Fibroblast of lung (primary cell): ENCODE results near the gene ODAD3. TPM values are rescaled to one million over a fixed set of nuclear protein-coding genes. Genes with fewer than 3 reads are reported as not detected.

Experiments used
- DNase-seq, 2 donors: peaks; one replicate each; pipeline versions ENCODE4 v3.0.0 to v3.0.0-alpha.2; 2010; ENCODE audit warnings: low read depth in 2 of 2
- H2AFZ ChIP-seq: 2 replicates; pipeline ENCODE4 v1.5.1; 2012; ENCODE audit warnings: low read length, control low read depth, inconsistent platforms
- H3K27ac ChIP-seq: 2 replicates; pipeline ENCODE4 v1.5.1; 2011; ENCODE audit warnings: low read length, control low read depth; ENCODE audit not compliant: insufficient read depth
- H3K27me3 ChIP-seq: 2 replicates; pipeline ENCODE4 v1.5.1; 2011; ENCODE audit warnings: mild to moderate bottlenecking, low read length; ENCODE audit not compliant: control insufficient read depth, insufficient read depth
- H3K36me3 ChIP-seq: 2 replicates; pipeline ENCODE4 v1.5.1; 2011; ENCODE audit warnings: low read length; ENCODE audit not compliant: control insufficient read depth, insufficient read depth
- H3K4me1 ChIP-seq: 2 replicates; pipeline ENCODE4 v1.5.1; 2011; ENCODE audit warnings: low read length; ENCODE audit not compliant: control insufficient read depth, insufficient read depth; ENCODE audit errors: extremely low read depth
- H3K4me2 ChIP-seq: 2 replicates; pipeline ENCODE4 v1.5.1; 2011; ENCODE audit warnings: low read length, control low read depth; ENCODE audit not compliant: insufficient read depth; ENCODE audit errors: extremely low read depth
- H3K4me3 ChIP-seq, 4 experiments: fragments of 200-600 bp in 1 of 4; sonication (generic) in 1 of 4; replicated peaks in 1 of 4; 2 replicates each; pipeline ENCODE4 v1.5.1; 2011 to 2016; ENCODE audit warnings: low read length in 4 of 4, low read depth in 3 of 4, mild to moderate bottlenecking in 3 of 4, control low read depth in 2 of 4, inconsistent platforms in 1 of 4, mixed read lengths in 1 of 4; ENCODE audit not compliant: insufficient read depth in 1 of 4; ENCODE audit errors: control extremely low read depth in 1 of 4
- H3K79me2 ChIP-seq: 2 replicates; pipeline ENCODE4 v1.5.1; 2012; ENCODE audit warnings: mild to moderate bottlenecking, low read length, inconsistent platforms; ENCODE audit not compliant: control insufficient read depth, insufficient read depth
- H3K9ac ChIP-seq: 2 replicates; pipeline ENCODE4 v1.5.1; 2011; ENCODE audit warnings: mild to moderate bottlenecking, low read length, control low read depth; ENCODE audit not compliant: insufficient read depth
- H3K9me3 ChIP-seq: 2 replicates; pipeline ENCODE4 v1.5.1; 2012; ENCODE audit warnings: low read depth, low read length; ENCODE audit not compliant: control insufficient read depth, insufficient read depth
- H4K20me1 ChIP-seq: 2 replicates; pipeline ENCODE4 v1.5.1; 2011; ENCODE audit warnings: low read length; ENCODE audit not compliant: control insufficient read depth, insufficient read depth; ENCODE audit errors: extremely low read depth
- CTCF ChIP-seq, 2 donors: IDR thresholded peaks in 1 of 2; conservative IDR thresholded peaks in 1 of 2; 1 replicate in 1 of 2; 2 replicates in 1 of 2; pipeline ENCODE4 v1.5.1; 2011 to 2012; ENCODE audit warnings: low read length in 2 of 2, control low read depth in 1 of 2, inconsistent platforms in 1 of 2, low read depth in 1 of 2, mild to moderate bottlenecking in 1 of 2
- EZH2 ChIP-seq: IDR thresholded peaks from 2 replicates; pipeline ENCODE4 v1.5.1; 2012; ENCODE audit warnings: low read length, control low read depth, mild to moderate bottlenecking; ENCODE audit errors: missing control alignments
- polyA plus RNA-seq, 2 donors: library from polyadenylated mRNA; depleted of rRNA in 1 of 2; stranded (reverse) in 1 of 2; unstranded in 1 of 2; fragments of >200 nt; gene quantifications; 2 replicates each; pipeline ENCODE4 v1.2.1, GENCODE V29; 2011 to 2012; ENCODE audit warnings: missing spikeins in 1 of 2
- total RNA-seq: library from RNA; depleted of rRNA; stranded (reverse); fragments of >200 nt; gene quantifications from 2 replicates; pipeline ENCODE4 v1.2.1, GENCODE V29; 2014

Gene ODAD3
- total and polyA plus RNA-seq, 2 donors (not counting 1 experiment from before 2014, with no cell fraction given), result 0.32 to 0.66 TPM

DNA sequence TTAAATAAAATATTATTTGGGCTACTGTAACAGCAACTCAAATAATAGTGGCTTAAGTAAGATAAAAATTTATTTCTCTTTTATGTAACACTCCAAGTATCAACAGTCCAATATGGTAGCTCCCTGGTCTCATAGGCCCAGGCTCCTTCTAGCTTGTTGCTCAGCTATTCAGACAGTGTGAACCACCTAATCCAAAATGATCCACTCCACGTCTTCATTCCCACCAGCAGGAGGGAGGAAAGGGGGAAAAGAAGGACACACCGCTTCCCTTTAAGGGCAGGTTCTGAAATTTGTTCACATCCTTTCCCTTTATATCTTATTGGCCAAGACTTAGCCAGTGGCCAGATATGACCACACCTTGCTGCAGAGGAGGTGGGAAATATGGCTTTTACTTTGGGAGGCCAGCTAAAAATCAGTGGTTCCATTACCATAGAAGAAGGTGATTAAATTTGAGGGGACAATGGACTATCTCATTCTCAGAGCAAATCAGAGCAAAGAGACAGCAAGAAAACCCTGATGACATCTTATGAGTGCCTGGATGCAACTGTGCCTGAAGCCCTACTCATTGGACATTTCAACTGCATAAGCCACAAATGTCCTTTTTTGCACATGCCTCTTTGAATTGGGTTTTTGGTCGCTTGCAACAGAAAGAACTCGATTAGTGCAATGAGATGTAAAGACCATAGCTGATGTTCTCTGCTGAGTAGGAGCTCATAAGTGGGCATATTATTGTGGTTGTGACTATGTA lies 43.8 kb downstream of the ODAD3 start:
- Histone ChIP-seq H4K20me1 (no peaks in the 10 kb centered on the region), H3K27me3 (no peaks in the 10 kb centered on the region), H3K9me3 (no peaks in the 10 kb centered on the region), H3K9ac (no peak overlapping the region), H3K79me2 (no peaks in the 10 kb centered on the region), H3K27ac (no peak overlapping the region), H3K4me2 (no peak overlapping the region), H3K36me3 (no peaks in the 10 kb centered on the region), H2AFZ (no peak overlapping the region), H3K4me3 (no peak overlapping the region), H3K4me1 (no peaks in the 10 kb centered on the region)
- no peak for TF ChIP-seq EZH2
- no peak for TF ChIP-seq CTCF (conservative IDR thresholded peaks at IDR 0.05 in 1 of 2, IDR thresholded peaks at IDR 0.05 in 1 of 2; ENCODE audit: low read depth in 1 of 2, low read length in 2 of 2)
- DNase-seq, result no peak

GRCh38 chr19:11390359-11390758 lies 44.6 kb downstream of the ODAD3 start:
- Histone ChIP-seq H3K4me2 (no peak overlapping the region), H3K27me3 (no peaks in the 10 kb centered on the region), H3K79me2 (no peaks in the 10 kb centered on the region), H3K4me3 (no peak overlapping the region), H2AFZ (no peak overlapping the region), H3K27ac (no peak overlapping the region), H3K9me3 (no peaks in the 10 kb centered on the region), H4K20me1 (no peaks in the 10 kb centered on the region), H3K4me1 (no peaks in the 10 kb centered on the region), H3K36me3 (no peaks in the 10 kb centered on the region), H3K9ac (no peak overlapping the region)
- TF ChIP-seq CTCF (conservative IDR thresholded peaks at IDR 0.05 in 1 of 2, IDR thresholded peaks at IDR 0.05 in 1 of 2; ENCODE audit: low read depth in 1 of 2, low read length in 2 of 2), result no peak
- no peak for TF ChIP-seq EZH2
- no peak for DNase-seq

DNA sequence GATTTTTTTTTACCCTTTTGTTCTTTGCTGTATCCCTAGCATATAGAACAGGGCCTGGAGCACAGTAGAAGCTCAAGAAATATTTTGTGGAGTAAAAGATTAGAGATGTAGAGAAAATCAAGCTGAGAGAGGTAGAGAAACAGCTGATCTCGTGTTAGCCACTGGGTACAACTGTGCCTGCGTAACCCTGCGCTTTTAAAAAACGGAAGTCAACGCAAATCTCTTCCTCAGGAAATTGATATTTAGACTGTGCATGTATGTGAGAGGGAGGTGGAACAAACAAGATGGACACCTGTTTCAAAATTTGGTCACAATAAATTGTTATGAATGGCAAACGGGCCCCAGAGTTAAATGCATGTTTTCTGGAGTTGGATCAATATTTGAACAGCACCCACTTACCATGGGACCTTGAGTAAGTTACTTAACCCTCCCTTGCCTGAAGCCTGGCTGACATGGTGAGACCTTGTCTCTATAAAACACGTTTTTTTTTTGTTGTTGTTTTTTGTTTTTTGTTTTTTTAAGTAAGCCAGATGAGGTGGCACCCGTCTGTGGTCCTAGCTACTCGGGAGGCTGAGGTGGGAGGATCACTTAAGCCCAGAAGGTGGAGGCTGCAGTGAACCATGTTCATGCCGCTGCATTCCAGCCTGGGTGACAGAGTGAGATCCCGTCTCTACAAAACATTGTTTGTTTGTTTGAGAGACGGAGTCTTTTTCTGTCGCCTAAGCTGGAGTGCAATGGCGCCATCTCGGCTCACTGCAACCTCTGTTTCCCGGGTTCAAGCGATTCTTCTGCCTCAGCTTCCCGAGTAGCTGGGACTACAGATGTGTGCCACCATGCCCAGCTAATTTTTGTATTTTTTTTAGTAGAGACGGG lies 47.5 kb downstream of the ODAD3 start:
- H3K4me2 ChIP-seq, result no peak overlapping the region
- H3K4me1 ChIP-seq, result no peaks in the 10 kb centered on the region
- TF ChIP-seq CTCF (conservative IDR thresholded peaks at IDR 0.05 in 1 of 2, IDR thresholded peaks at IDR 0.05 in 1 of 2; ENCODE audit: low read depth in 1 of 2, low read length in 2 of 2), result no peak
- TF ChIP-seq EZH2, result no peak
- no peaks in the 10 kb centered on the region for H3K27me3 ChIP-seq
- no peaks in the 10 kb centered on the region for H3K79me2 ChIP-seq
- no peak for DNase-seq
- no peaks in the 10 kb centered on the region for H3K36me3 ChIP-seq
- no peak overlapping the region for H3K27ac ChIP-seq
- H3K4me3 ChIP-seq, result no peak overlapping the region
- H3K9ac ChIP-seq, result no peak overlapping the region
- no peaks in the 10 kb centered on the region for H4K20me1 ChIP-seq
- no peaks in the 10 kb centered on the region for H3K9me3 ChIP-seq
- H2AFZ ChIP-seq, result no peak overlapping the region
